Measurements from ENCODE around the gene PCLO.

DNA sequence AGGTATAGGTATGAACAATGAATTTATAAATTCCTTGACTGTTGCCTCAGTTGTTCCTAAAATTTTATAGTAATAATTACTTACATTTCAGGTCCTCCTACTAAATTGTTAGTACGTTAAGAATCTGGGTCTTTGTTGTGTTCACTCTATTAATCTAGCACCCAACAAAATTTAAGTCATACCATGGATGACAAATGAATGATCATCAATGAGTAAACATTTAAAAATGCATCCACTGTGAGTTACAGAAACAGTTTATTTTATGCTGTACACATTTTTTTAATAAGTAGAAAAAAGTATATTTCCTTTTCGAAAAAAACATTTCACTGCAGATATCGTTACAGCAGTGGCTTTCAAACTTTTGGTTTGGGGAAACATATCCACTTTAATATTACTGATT lies 265.2 kb downstream of the PCLO start:
- TF ChIP-seq, protein P1, sequence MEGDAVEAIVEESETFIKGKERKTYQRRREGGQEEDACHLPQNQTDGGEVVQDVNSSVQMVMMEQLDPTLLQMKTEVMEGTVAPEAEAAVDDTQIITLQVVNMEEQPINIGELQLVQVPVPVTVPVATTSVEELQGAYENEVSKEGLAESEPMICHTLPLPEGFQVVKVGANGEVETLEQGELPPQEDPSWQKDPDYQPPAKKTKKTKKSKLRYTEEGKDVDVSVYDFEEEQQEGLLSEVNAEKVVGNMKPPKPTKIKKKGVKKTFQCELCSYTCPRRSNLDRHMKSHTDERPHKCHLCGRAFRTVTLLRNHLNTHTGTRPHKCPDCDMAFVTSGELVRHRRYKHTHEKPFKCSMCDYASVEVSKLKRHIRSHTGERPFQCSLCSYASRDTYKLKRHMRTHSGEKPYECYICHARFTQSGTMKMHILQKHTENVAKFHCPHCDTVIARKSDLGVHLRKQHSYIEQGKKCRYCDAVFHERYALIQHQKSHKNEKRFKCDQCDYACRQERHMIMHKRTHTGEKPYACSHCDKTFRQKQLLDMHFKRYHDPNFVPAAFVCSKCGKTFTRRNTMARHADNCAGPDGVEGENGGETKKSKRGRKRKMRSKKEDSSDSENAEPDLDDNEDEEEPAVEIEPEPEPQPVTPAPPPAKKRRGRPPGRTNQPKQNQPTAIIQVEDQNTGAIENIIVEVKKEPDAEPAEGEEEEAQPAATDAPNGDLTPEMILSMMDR (conservative IDR thresholded peaks at IDR 0.05 in 1 of 2, IDR thresholded peaks at IDR 0.05 in 1 of 2; ENCODE audit: extremely low read depth in 1 of 2, insufficient read depth in 1 of 2, low read depth in 1 of 2, low read length in 2 of 2): no peak
- TF ChIP-seq EZH2 (IDR thresholded peaks at IDR 0.05; ENCODE audit: borderline replicate concordance, low read length): no peak

Data from mammary epithelial cell (primary cell).